Fibroblast of lung (primary cell): ENCODE results near the gene MORN4.

ENCODE experiments used
- EZH2 ChIP-seq: IDR thresholded peaks from 2 replicates; pipeline ENCODE4 v1.5.1; 2012; ENCODE audit warnings: low read length, control low read depth, mild to moderate bottlenecking; ENCODE audit errors: missing control alignments
- TF ChIP-seq, protein P1 (sequence below), 2 donors: IDR thresholded peaks in 1 of 2; conservative IDR thresholded peaks in 1 of 2; 1 replicate in 1 of 2; 2 replicates in 1 of 2; pipeline ENCODE4 v1.5.1; 2011 to 2012; ENCODE audit warnings: low read length in 2 of 2, control low read depth in 1 of 2, inconsistent platforms in 1 of 2, low read depth in 1 of 2, mild to moderate bottlenecking in 1 of 2

DNA sequence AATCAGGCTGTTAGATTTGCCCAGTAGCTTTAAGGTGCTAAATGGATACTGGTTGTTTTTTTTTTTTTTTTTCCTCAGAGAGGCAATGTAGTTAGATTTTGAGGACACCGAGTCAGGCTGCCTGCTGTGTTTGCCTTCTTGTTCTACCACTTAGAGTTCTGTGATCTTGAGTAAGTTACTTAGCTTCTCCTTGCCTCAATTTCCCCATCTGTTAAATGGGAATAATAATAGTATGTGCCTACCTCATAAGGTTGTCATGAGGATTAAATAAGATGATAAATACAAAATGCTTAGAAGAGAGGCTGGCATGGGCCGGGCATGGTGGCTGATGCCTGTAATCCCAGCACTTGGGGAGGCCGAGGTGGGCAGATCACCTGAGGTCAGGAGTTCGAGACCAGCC is 14.6 kb downstream of the MORN4 start:
- TF ChIP-seq, protein P1, sequence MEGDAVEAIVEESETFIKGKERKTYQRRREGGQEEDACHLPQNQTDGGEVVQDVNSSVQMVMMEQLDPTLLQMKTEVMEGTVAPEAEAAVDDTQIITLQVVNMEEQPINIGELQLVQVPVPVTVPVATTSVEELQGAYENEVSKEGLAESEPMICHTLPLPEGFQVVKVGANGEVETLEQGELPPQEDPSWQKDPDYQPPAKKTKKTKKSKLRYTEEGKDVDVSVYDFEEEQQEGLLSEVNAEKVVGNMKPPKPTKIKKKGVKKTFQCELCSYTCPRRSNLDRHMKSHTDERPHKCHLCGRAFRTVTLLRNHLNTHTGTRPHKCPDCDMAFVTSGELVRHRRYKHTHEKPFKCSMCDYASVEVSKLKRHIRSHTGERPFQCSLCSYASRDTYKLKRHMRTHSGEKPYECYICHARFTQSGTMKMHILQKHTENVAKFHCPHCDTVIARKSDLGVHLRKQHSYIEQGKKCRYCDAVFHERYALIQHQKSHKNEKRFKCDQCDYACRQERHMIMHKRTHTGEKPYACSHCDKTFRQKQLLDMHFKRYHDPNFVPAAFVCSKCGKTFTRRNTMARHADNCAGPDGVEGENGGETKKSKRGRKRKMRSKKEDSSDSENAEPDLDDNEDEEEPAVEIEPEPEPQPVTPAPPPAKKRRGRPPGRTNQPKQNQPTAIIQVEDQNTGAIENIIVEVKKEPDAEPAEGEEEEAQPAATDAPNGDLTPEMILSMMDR (conservative IDR thresholded peaks at IDR 0.05 in 1 of 2, IDR thresholded peaks at IDR 0.05 in 1 of 2; ENCODE audit: low read depth in 1 of 2, low read length in 2 of 2), result no peak
- no peak for TF ChIP-seq EZH2
